K562 (cell line): ENCODE results near the gene FARSA. TPM values are rescaled to one million over a fixed set of nuclear protein-coding genes. Genes with fewer than 3 reads are reported as not detected.

Source experiments
- ATAC-seq: fragments of 200-7000 bp; cut with Tn5 transposase; 3 replicates; pipeline ENCODE4 v1.9.1; 2020; ENCODE audit warnings: moderate library complexity
- BruUV-seq: library from RNA; stranded (reverse); fragments of 400-500 nt; replicated peaks from 2 replicates; lab custom pipeline; 2021; lab: Mats Ljungman, UMichigan
- CTCF ChIA-PET: fragments of 300-600 bp; formaldehyde crosslinking; extraction: SDS; loops from one replicate; lab custom pipeline; 2021; ENCODE audit warnings: low intra/inter-chr PET ratio; lab: Yijun Ruan, JAX
- POLR2A ChIA-PET: fragments of 300-600, 350-650 bp; sonication (Branson Sonifier 250); formaldehyde crosslinking; extraction: SDS; loops from one replicate; lab custom pipeline; 2021; ENCODE audit warnings: antibody characterized with exemption, inconsistent platforms; lab: Yijun Ruan, JAX
- DNase-seq, 4 experiments: peaks; one replicate each; pipeline versions ENCODE4 v3.0.0 to v3.0.0-alpha.2; 2011 to 2018; ENCODE audit warnings: low spot score in 3 of 4, mixed read lengths in 3 of 4; ENCODE audit errors: extremely low read depth in 1 of 4
- FAIRE-seq: peaks from 2 replicates; lab custom pipeline; 2011; peaks lifted over from hg19 to GRCh38; lab: Jason Lieb, UNC
- H2AFZ ChIP-seq: 2 replicates; pipeline ENCODE4 v1.6.0; 2011; ENCODE audit warnings: low read depth, low read length, control low read depth, inconsistent platforms
- H3K27ac ChIP-seq: fragments of 200-600 bp; 3 replicates; pipeline ENCODE4 v1.8.0; 2011; ENCODE audit warnings: low read depth, mild to moderate bottlenecking, control low read depth, inconsistent platforms, low read length, moderate library complexity, mixed read lengths; ENCODE audit errors: extremely low read depth
- H3K27me3 ChIP-seq, 2 experiments: fragments of 300-600 bp in 1 of 2; 2 replicates in 1 of 2; 3 replicates in 1 of 2; pipeline versions ENCODE4 v1.6.0 to v1.8.0; 2011; ENCODE audit warnings: inconsistent platforms in 2 of 2, low read length in 2 of 2, mild to moderate bottlenecking in 1 of 2, mixed read lengths in 1 of 2, moderate library complexity in 1 of 2; ENCODE audit not compliant: control insufficient read depth in 2 of 2, insufficient read depth in 2 of 2
- H3K36me3 ChIP-seq: fragments of 300-600 bp; 3 replicates; pipeline ENCODE4 v1.8.0; 2011; ENCODE audit warnings: mild to moderate bottlenecking, low read length, inconsistent platforms; ENCODE audit not compliant: control insufficient read depth, insufficient read depth
- H3K4me1 ChIP-seq, 2 experiments: fragments of 200-600 bp in 1 of 2; replicated peaks in 1 of 2; 2 replicates in 1 of 2; 3 replicates in 1 of 2; pipeline versions ENCODE4 v1.5.1 to v1.8.0; 2011; ENCODE audit warnings: inconsistent platforms in 2 of 2, low read length in 2 of 2, mild to moderate bottlenecking in 1 of 2, mixed read lengths in 1 of 2, moderate library complexity in 1 of 2; ENCODE audit not compliant: control insufficient read depth in 2 of 2, insufficient read depth in 2 of 2
- H3K4me2 ChIP-seq: 2 replicates; pipeline ENCODE4 v1.6.1; 2011; ENCODE audit warnings: low read length, control low read depth, inconsistent platforms, mixed read lengths; ENCODE audit not compliant: insufficient read depth
- H3K4me3 ChIP-seq: fragments of 200-600 bp; sonication (generic), shearing (Covaris generic); 2 replicates; pipeline ENCODE4 v1.5.1; 2016; ENCODE audit warnings: control low read depth, inconsistent platforms
- H3K79me2 ChIP-seq: fragments of 200-600 bp; 3 replicates; pipeline ENCODE4 v1.8.0; 2011; ENCODE audit warnings: low read length, inconsistent platforms; ENCODE audit not compliant: control insufficient read depth, insufficient read depth
- H3K9ac ChIP-seq, 2 experiments: 2 replicates each; pipeline versions ENCODE4 v1.6.0 to v1.6.1; 2011; ENCODE audit warnings: low read depth in 2 of 2, low read length in 2 of 2, control low read depth in 1 of 2, inconsistent platforms in 1 of 2, mild to moderate bottlenecking in 1 of 2, mixed read lengths in 1 of 2; ENCODE audit not compliant: insufficient read depth in 1 of 2
- H3K9me1 ChIP-seq: one replicate; pipeline ENCODE4 v1.6.0; 2011; ENCODE audit warnings: inconsistent platforms, mild to moderate bottlenecking, low read length, moderate library complexity; ENCODE audit not compliant: control insufficient read depth, insufficient read depth
- H3K9me3 ChIP-seq: replicated peaks from 2 replicates; pipeline ENCODE4 v1.5.1; 2011; ENCODE audit warnings: low read depth, low read length, inconsistent platforms; ENCODE audit not compliant: control insufficient read depth, insufficient read depth
- H4K20me1 ChIP-seq: replicated peaks from 2 replicates; pipeline ENCODE4 v1.6.1; 2011; ENCODE audit warnings: low read length, inconsistent platforms, mixed read lengths; ENCODE audit not compliant: control insufficient read depth, insufficient read depth
- ATF3 ChIP-seq, 2 experiments: fragments of 450-650 bp in 1 of 2; sonication (generic) in 1 of 2; formaldehyde crosslinking in 1 of 2; IDR thresholded peaks in 1 of 2; conservative IDR thresholded peaks in 1 of 2; 2 replicates each; pipeline versions ENCODE4 v1.6.1 to v1.8.1; 2016 to 2023; ENCODE audit warnings: mild to moderate bottlenecking in 2 of 2, moderate library complexity in 2 of 2, inconsistent platforms in 1 of 2, missing genetic modification reagents in 1 of 2
- CSDE1 ChIP-seq, 2 experiments: fragments of 450-650 bp; IDR thresholded peaks; 2 replicates each; pipeline ENCODE4 v1.6.1; 2016; ENCODE audit warnings: mild to moderate bottlenecking in 1 of 2
- E2F4 ChIP-seq: sonication (generic); formaldehyde crosslinking; IDR thresholded peaks from 2 replicates; pipeline ENCODE4 v1.8.0; 2022; ENCODE audit warnings: mild to moderate bottlenecking, low read depth, missing genetic modification reagents
- HDAC1 ChIP-seq, 2 experiments: fragments of 450-650 bp; IDR thresholded peaks; 2 replicates each; pipeline ENCODE4 v1.6.1; 2016 to 2017; ENCODE audit warnings: inconsistent platforms in 1 of 2, mild to moderate bottlenecking in 1 of 2, moderate library complexity in 1 of 2
- HNRNPL ChIP-seq: fragments of 200-400 bp; formaldehyde crosslinking; IDR thresholded peaks from 2 replicates; pipeline ENCODE4 v1.6.1; 2017; ENCODE audit warnings: low read depth, mild to moderate bottlenecking, low read length
- ID3 ChIP-seq, 2 experiments: fragments of 250-450 bp in 1 of 2; fragments of 450-650 bp in 1 of 2; sonication (Bioruptor Pico) in 1 of 2; IDR thresholded peaks; 2 replicates each; pipeline versions ENCODE4 v1.6.1 to v1.8.0; 2016 to 2021; ENCODE audit warnings: mild to moderate bottlenecking in 2 of 2, moderate library complexity in 2 of 2, missing compliant biosample characterization in 1 of 2, missing genetic modification characterization in 1 of 2
- SNRNP70 ChIP-seq: fragments of 200-400 bp; formaldehyde crosslinking; optimal IDR thresholded peaks from 2 replicates; pipeline ENCODE3; 2017; ENCODE audit warnings: low read depth, low read length
- ZNF589 ChIP-seq: fragments of 200-800 bp; sonication (Bioruptor generic); IDR thresholded peaks from 2 replicates; pipeline ENCODE4 v1.6.1; 2016; ENCODE audit warnings: low read depth, missing genetic modification characterization, missing compliant biosample characterization
- whole genome bisulfite sequencing: fragments of 100-300 bp; shearing (Covaris generic); methylation state at CpG from one replicate; pipeline ENCODE4 v1.1.6; 2016; ENCODE audit warnings: low coverage, mixed read lengths; ENCODE audit not compliant: insufficient coverage; ENCODE audit errors: missing lambda C conversion rate; 5-methylcytosine and 5-hydroxymethylcytosine counted together
- in situ Hi-C: fragments of 300-500 bp; cut with MboI; formaldehyde crosslinking; loops from 4 replicates; pipeline ENCODE4 v1.15.0; 2018; ENCODE audit warnings: inconsistent platforms, mixed read lengths
- intact Hi-C: fragments of 100-400 bp; cut with micrococcal nuclease; formaldehyde crosslinking; loops from 2 replicates; pipeline ENCODE4 v1.14.2; 2022
- polyA plus RNA-seq, 8 experiments: library from polyadenylated mRNA; depleted of rRNA in 4 of 8; stranded (reverse) in 5 of 8; unstranded in 3 of 8; fragments of >200 nt; fragmentation: Nextera tagmentation in 2 of 8; fragmentation: Illumina TruSeq in 1 of 8; extraction: Ambion mirVana in 2 of 8; extraction: Trizol in 1 of 8; gene quantifications; 2 replicates each; pipeline versions ENCODE4 v1.2.1 to v1.2.3, GENCODE V29; 2011 to 2014; ENCODE audit warnings: inconsistent platforms in 1 of 8, missing spikeins in 1 of 8
- total RNA-seq, 7 experiments: library from RNA; depleted of rRNA in 6 of 7; stranded (reverse); fragments of >200 nt in 6 of 7; fragmentation: Illumina TruSeq in 2 of 7; extraction: Trizol in 2 of 7; gene quantifications; 2 replicates each; pipeline versions ENCODE4 v1.2.1 to v1.2.3, GENCODE V29; 2011 to 2021; ENCODE audit warnings: low replicate concordance in 1 of 7
- TF ChIP-seq, protein P1 (sequence below): sonication (generic); formaldehyde crosslinking; IDR thresholded peaks from 2 replicates; pipeline ENCODE4 v1.8.1; 2023; ENCODE audit warnings: mild to moderate bottlenecking, missing genetic modification reagents

The FARSA gene
- total and polyA plus RNA-seq, 9 of the 15 experiments (the other 6 are each of a cell fraction or from before 2014, with no cell fraction given): 25.2 to 237 (median 89.6) TPM

DNA sequence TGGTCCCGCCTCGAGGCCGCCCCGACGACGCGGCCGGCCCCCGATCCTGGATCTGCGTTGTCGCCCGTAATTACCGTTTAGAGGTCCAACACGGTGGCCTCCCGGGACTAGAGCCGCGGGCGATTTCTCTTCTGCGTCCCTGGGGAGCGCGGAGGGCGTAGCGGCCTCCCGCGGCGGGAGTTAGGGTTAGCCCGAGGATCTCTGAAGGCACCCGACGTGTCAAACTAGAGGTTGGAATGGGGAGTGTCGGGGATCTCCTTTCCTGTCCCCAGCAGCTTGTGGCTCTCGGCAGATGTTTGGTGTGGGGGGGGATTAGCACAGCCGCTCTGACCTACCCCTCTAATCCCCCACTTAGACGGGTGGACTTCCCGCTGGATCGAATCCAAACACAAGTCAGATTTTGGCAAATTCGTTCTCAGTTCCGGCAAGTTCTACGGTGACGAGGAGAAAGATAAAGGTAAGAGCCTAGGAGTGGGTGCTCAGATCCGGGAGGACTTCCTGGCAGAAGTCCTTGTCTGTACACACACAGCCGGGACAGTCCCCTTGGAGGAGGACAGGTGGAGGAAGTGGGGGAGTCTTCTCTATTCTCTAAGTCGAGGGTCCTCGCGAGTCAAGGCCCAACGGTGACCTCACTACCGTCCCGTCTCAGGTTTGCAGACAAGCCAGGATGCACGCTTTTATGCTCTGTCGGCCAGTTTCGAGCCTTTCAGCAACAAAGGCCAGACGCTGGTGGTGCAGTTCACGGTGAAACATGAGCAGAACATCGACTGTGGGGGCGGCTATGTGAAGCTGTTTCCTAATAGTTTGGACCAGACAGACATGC lies 5.5 kb upstream of the FARSA start:
- FAIRE-seq (peak; percentile 42), ATAC-seq (peak; percentile 60), DNase-seq (peak in 2 of 4 experiments; percentile 55 to 64)
- POLR2A ChIA-PET: interaction anchor here (0.5 to 2.2 kb wide), 12 partner anchors 9 to 170 kb away, joined by 3 to 11 read pairs (median 3); partner anchors contain the start of genes KLF1 and SYCE2
- Histone ChIP-seq H3K9ac (peak overlapping the region; percentile 99), H3K4me3 (peak overlapping the region; percentile 90), H3K9me1 (peaks cover 8% of the 10 kb centered on the region), H2AFZ (no peak overlapping the region), H4K20me1 (peaks cover 31% of the 10 kb centered on the region), H3K9me3 (no peaks in the 10 kb centered on the region), H3K27ac (peak overlapping the region; percentile 94), H3K4me2 (peak overlapping the region; percentile 98), H3K36me3 (peaks cover 50% of the 10 kb centered on the region), H3K79me2 (peaks cover 53% of the 10 kb centered on the region), H3K27me3 (no peaks in the 10 kb centered on the region), H3K4me1 (peaks cover 34 to 50% of the 10 kb centered on the region in 2 experiments)
- CTCF ChIA-PET: no interaction called here
- WGBS: under 1% methylated on average over 47 of the region's 54 CpGs
- intact Hi-C loops (loop anchor here (5.0 kb wide), 1 partner anchor 52 kb away; the partner anchor contains the start of gene KLF1), in situ Hi-C loops (no loop called here)
- BruUV-seq: TSS peak; percentile 74
- TF ChIP-seq SNRNP70 (peak; percentile 72), ZNF589 (no peak), HDAC1 (IDR thresholded peaks at IDR 0.05) (peak in 1 of 2 experiments; percentile 68; a peak in 2 of 4 replicates), E2F4 (CRISPR knock-in tag) (no peak), CSDE1 (IDR thresholded peaks at IDR 0.05) (no peak), ATF3 (IDR thresholded peaks at IDR 0.05) (no peak), ATF3 (CRISPR knock-in tag; conservative IDR thresholded peaks at IDR 0.05) (peak; percentile 63), ID3 (CRISPR knock-in tag; IDR thresholded peaks at IDR 0.05) (no peak), ID3 (tag; IDR thresholded peaks at IDR 0.05) (peak; percentile 66; the same call in 1 of the 2 replicates), HNRNPL (0 out of 2 replicates have a peak, but pooled peaks have one; percentile 0)
- TF ChIP-seq, protein P1, sequence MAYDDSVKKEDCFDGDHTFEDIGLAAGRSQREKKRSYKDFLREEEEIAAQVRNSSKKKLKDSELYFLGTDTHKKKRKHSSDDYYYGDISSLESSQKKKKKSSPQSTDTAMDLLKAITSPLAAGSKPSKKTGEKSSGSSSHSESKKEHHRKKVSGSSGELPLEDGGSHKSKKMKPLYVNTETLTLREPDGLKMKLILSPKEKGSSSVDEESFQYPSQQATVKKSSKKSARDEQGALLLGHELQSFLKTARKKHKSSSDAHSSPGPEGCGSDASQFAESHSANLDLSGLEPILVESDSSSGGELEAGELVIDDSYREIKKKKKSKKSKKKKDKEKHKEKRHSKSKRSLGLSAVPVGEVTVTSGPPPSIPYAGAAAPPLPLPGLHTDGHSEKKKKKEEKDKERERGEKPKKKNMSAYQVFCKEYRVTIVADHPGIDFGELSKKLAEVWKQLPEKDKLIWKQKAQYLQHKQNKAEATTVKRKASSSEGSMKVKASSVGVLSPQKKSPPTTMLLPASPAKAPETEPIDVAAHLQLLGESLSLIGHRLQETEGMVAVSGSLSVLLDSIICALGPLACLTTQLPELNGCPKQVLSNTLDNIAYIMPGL (CRISPR knock-in tag): peak; percentile 27
